ENCODE measurements around the gene SESN1. TPM values are rescaled to one million over a fixed set of nuclear protein-coding genes. Genes with fewer than 3 reads are reported as not detected.

Gene SESN1
- total RNA-seq, 6 experiments from 2014 or later = 8.7 to 17.1 (median 11.9) TPM

GRCh38 chr6:109053336-109053735 is 41.3 kb downstream of the SESN1 start:
- ATAC-seq = no peak
- Histone ChIP-seq H3K27me3 (no peaks in the 10 kb centered on the region), H3K9me3 (no peaks in the 10 kb centered on the region), H3K36me3 (no peaks in the 10 kb centered on the region), H3K27ac (no peak overlapping the region), H3K4me1 (no peaks in the 10 kb centered on the region), H3K4me3 (no peak overlapping the region)
- intact Hi-C loops (cut with DNase I) = no loop called here
- TF ChIP-seq CTCF (IDR thresholded peaks at IDR 0.05) = no peak
- no peak for TF ChIP-seq POLR2A (IDR thresholded peaks at IDR 0.05)
- WGBS (ENCODE audit: insufficient coverage, low coverage, low lambda C conversion rate, missing lambda C conversion rate) = 100% methylated on average over 1 of the region's 2 CpGs
- no peak for DNase-seq

DNA sequence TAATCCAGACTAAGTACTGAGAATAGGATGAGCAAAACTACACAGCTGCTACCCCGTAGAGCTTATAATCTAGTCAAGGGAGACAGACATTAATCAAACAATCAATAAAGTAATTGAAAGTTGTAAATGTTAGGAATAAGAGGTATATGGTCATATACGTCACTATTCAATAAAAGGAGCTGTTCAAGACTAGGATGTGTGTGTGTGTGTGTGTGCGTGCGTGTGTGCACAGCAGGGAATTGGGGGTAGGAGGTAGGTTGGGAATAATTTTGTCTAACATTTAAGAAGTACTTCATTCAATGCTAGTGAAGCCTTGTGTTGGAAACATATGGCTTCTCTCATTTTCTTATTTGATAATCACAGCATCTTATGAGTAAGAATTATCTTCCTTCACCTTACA is 41.8 kb downstream of the SESN1 start:
- no peaks in the 10 kb centered on the region for H3K36me3 ChIP-seq
- ATAC-seq (no peak), DNase-seq (no peak)
- H3K9me3 ChIP-seq = no peaks in the 10 kb centered on the region
- no peaks in the 10 kb centered on the region for H3K27me3 ChIP-seq
- WGBS (ENCODE audit: insufficient coverage, low coverage, low lambda C conversion rate, missing lambda C conversion rate) = 75% methylated on average over 4 of the region's 4 CpGs
- TF ChIP-seq POLR2A (IDR thresholded peaks at IDR 0.05) = no peak
- no peak for TF ChIP-seq CTCF (IDR thresholded peaks at IDR 0.05)
- intact Hi-C loops (cut with DNase I) = no loop called here
- H3K4me3 ChIP-seq = no peak overlapping the region
- H3K4me1 ChIP-seq = no peaks in the 10 kb centered on the region
- H3K27ac ChIP-seq = no peak overlapping the region

DNA sequence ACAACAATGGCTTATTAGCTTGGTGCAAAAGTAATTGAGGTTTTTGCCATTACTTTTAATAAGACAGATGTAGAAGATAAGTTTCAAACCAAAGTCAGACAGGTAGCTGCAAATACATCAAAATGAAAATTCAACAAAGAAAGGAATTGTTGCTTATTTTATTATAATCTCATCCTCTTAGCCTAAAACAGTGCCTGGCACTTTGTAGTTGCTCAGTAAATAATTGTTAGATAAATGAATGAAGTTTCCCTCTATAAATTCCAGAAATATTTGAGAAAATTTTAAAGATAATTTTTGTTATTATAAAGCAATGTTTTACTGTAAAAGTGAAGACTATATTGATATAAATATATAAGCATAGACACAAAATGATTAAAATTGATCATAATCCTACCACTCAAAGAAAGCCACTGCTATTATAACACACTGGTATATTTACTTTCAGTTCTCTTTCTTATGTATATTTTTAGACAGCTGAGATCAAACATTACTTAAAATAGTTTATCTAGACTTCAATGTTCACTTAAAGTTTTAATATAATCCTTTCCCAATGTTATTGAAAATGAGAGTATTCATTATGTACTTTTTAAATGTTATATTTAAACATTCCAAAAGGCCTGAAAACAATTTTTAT is 42.5 kb downstream of the SESN1 start:
- ATAC-seq = no peak
- H3K4me3 ChIP-seq = no peak overlapping the region
- H3K4me1 ChIP-seq = no peaks in the 10 kb centered on the region
- no peaks in the 10 kb centered on the region for H3K9me3 ChIP-seq
- DNase-seq = no peak
- intact Hi-C loops (cut with DNase I) = no loop called here
- no peak overlapping the region for H3K27ac ChIP-seq
- no peaks in the 10 kb centered on the region for H3K27me3 ChIP-seq
- no peak for TF ChIP-seq CTCF (IDR thresholded peaks at IDR 0.05)
- no peak for TF ChIP-seq POLR2A (IDR thresholded peaks at IDR 0.05)
- no peaks in the 10 kb centered on the region for H3K36me3 ChIP-seq

DNA sequence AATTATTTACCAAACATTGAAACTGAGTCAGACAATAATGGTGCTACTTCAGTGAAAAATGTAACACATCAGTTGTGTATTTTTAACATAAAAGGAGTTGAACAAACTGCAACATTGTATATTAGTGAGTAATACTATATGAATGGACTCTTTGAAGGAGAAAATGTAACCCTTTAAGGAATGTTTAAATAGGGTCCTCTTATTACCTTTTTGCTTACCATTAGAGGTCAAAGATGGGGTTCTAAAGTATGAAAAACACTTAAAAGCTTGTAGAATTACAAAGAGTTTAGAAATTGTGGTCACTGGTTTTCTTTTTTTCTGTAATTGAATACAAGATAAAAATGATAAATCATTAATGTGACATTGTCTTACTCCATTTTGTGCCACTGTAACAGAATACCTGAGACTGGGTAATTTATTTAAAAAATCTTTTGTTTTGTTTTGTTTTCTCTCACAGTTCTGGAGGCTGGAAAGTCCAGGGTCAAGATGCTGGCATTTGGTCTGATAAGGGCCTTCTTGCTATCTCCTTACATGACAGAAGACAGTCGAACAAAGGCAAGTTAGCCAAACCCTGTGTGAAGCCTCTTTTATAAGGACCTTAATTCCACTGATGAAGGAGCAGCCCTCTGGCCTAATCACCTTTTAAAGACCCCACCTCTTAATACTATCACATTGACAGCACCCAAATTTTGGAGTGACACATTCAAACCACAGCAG is 43.2 kb downstream of the SESN1 start:
- Histone ChIP-seq H3K9me3 (no peaks in the 10 kb centered on the region), H3K4me1 (no peaks in the 10 kb centered on the region), H3K27me3 (no peaks in the 10 kb centered on the region), H3K4me3 (no peak overlapping the region), H3K27ac (no peak overlapping the region), H3K36me3 (no peaks in the 10 kb centered on the region)
- TF ChIP-seq CTCF (IDR thresholded peaks at IDR 0.05) = no peak
- TF ChIP-seq POLR2A (IDR thresholded peaks at IDR 0.05) = no peak
- intact Hi-C loops (cut with DNase I) = no loop called here
- ATAC-seq (no peak), DNase-seq (no peak)
- WGBS (ENCODE audit: insufficient coverage, low coverage, low lambda C conversion rate, missing lambda C conversion rate) = 40% methylated on average over 1 of the region's 1 CpG

Measured in right lobe of liver (tissue), 6 donors.